ENCODE measurements around the gene SERPINE2. TPM values are rescaled to one million over a fixed set of nuclear protein-coding genes. Genes with fewer than 3 reads are reported as not detected.

The SERPINE2 gene
- total RNA-seq, 1 experiment from 2014 or later, result 380 TPM

GRCh38 chr2:223944703-223945531, 94.2 kb downstream of the SERPINE2 start, which contains the start of gene WDFY1:
Gene WDFY1, minus strand, starts transcription at chr2:223945335. Its CDS starts 51 bp downstream, at chr2:223945284.
- H3K36me3 ChIP-seq (ENCODE audit: insufficient read depth, low read length, poor library complexity, severe bottlenecking), result peaks cover 3% of the 10 kb centered on the region
- no peaks in the 10 kb centered on the region for H3K27me3 ChIP-seq (replicated peaks; ENCODE audit: insufficient read depth, low read depth, low read length, poor library complexity)
- intact Hi-C loops (cut with micrococcal nuclease; ENCODE audit: unreplicated experiment), result no loop called here
- no peaks in the 10 kb centered on the region for H3K9me3 ChIP-seq (ENCODE audit: low read depth, low read length, poor library complexity, severe bottlenecking)
- H3K27ac ChIP-seq (ENCODE audit: low read depth, low read length, poor library complexity, severe bottlenecking), result peak within 1 kb of the TSS; percentile 97
- H3K4me1 ChIP-seq (ENCODE audit: insufficient read depth, low read length, poor library complexity, severe bottlenecking), result peaks cover 24% of the 10 kb centered on the region
- peak within 1 kb of the TSS; percentile 97 for H3K4me3 ChIP-seq (ENCODE audit: low read depth, low read length, poor library complexity, severe bottlenecking)
- peak; percentile 95 for DNase-seq (ENCODE audit: low spot score)
- ChIA-PET CTCF (no interaction called here), POLR2A (ENCODE audit: low non-redundant PET) (no interaction called here)
- no TSS peak for BruUV-seq (replicated peaks)
- TF ChIP-seq CTCF (conservative IDR thresholded peaks at IDR 0.05; ENCODE audit: low read depth, low read length), result no peak
- TF ChIP-seq EZH2 (IDR thresholded peaks at IDR 0.05; ENCODE audit: borderline replicate concordance, low read depth, low read length, poor library complexity, severe bottlenecking), result no peak

- intact Hi-C loops (cut with micrococcal nuclease; ENCODE audit: unreplicated experiment), result no loop called here
- POLR2A ChIA-PET (ENCODE audit: low non-redundant PET), result no interaction called here
- Histone ChIP-seq H3K4me1 (ENCODE audit: insufficient read depth, low read length, poor library complexity, severe bottlenecking) (peaks cover 24% of the 10 kb centered on the region), H3K36me3 (ENCODE audit: insufficient read depth, low read length, poor library complexity, severe bottlenecking) (peaks cover 3% of the 10 kb centered on the region), H3K27ac (ENCODE audit: low read depth, low read length, poor library complexity, severe bottlenecking) (peak overlapping the region; percentile 97), H3K4me3 (ENCODE audit: low read depth, low read length, poor library complexity, severe bottlenecking) (peak overlapping the region; percentile 97), H3K27me3 (replicated peaks; ENCODE audit: insufficient read depth, low read depth, low read length, poor library complexity) (no peaks in the 10 kb centered on the region), H3K9me3 (ENCODE audit: low read depth, low read length, poor library complexity, severe bottlenecking) (no peaks in the 10 kb centered on the region)
- CTCF ChIA-PET, result interaction anchor here (0.9 to 1.0 kb wide), 2 partner anchors 49 to 416 kb away, joined by 3 read pairs; no protein-coding TSS in a partner anchor
- peak; percentile 58 for DNase-seq (ENCODE audit: low spot score)
- TF ChIP-seq CTCF (conservative IDR thresholded peaks at IDR 0.05; ENCODE audit: low read depth, low read length), result no peak
- no peak for TF ChIP-seq EZH2 (IDR thresholded peaks at IDR 0.05; ENCODE audit: borderline replicate concordance, low read depth, low read length, poor library complexity, severe bottlenecking)
- BruUV-seq (replicated peaks), result no TSS peak
Measured at GRCh38 chr2:223944166-223944702, 94.9 kb downstream of the SERPINE2 start.

- Histone ChIP-seq H3K27ac (ENCODE audit: low read depth, low read length, poor library complexity, severe bottlenecking) (peak overlapping the region; percentile 97), H3K4me1 (ENCODE audit: insufficient read depth, low read length, poor library complexity, severe bottlenecking) (peaks cover 26% of the 10 kb centered on the region), H3K27me3 (replicated peaks; ENCODE audit: insufficient read depth, low read depth, low read length, poor library complexity) (no peaks in the 10 kb centered on the region), H3K9me3 (ENCODE audit: low read depth, low read length, poor library complexity, severe bottlenecking) (no peaks in the 10 kb centered on the region), H3K4me3 (ENCODE audit: low read depth, low read length, poor library complexity, severe bottlenecking) (peak overlapping the region; percentile 97), H3K36me3 (ENCODE audit: insufficient read depth, low read length, poor library complexity, severe bottlenecking) (peaks cover 3% of the 10 kb centered on the region)
- CTCF ChIA-PET, result interaction anchor here (0.9 to 1.0 kb wide), 2 partner anchors 50 to 416 kb away, joined by 3 read pairs; no protein-coding TSS in a partner anchor
- POLR2A ChIA-PET (ENCODE audit: low non-redundant PET), result no interaction called here
- no TSS peak for BruUV-seq (replicated peaks)
- intact Hi-C loops (cut with micrococcal nuclease; ENCODE audit: unreplicated experiment), result no loop called here
- TF ChIP-seq EZH2 (IDR thresholded peaks at IDR 0.05; ENCODE audit: borderline replicate concordance, low read depth, low read length, poor library complexity, severe bottlenecking), result no peak
- TF ChIP-seq CTCF (conservative IDR thresholded peaks at IDR 0.05; ENCODE audit: low read depth, low read length), result no peak
- peak; percentile 91 for DNase-seq (ENCODE audit: low spot score)
Measured at GRCh38 chr2:223943561-223944008, 95.5 kb downstream of the SERPINE2 start.

All from A673 (cell line).